GM21390 (cell line): ENCODE data around the gene CELF2.
A peak's percentile ranks its signal among the peaks of the same experiment; 100 is the strongest.
"Not testable (repeated sequence)": the region's sequence is repeated elsewhere in the genome, so short reads cannot be mapped to it uniquely, and the experiment has no call there.

Experiments used
- ATAC-seq: cut with Tn5 transposase; IDR thresholded peaks from one replicate; pipeline ENCODE4 v1.9.1; 2021; ENCODE audit not compliant: unreplicated experiment

The CELF2 gene

DNA sequence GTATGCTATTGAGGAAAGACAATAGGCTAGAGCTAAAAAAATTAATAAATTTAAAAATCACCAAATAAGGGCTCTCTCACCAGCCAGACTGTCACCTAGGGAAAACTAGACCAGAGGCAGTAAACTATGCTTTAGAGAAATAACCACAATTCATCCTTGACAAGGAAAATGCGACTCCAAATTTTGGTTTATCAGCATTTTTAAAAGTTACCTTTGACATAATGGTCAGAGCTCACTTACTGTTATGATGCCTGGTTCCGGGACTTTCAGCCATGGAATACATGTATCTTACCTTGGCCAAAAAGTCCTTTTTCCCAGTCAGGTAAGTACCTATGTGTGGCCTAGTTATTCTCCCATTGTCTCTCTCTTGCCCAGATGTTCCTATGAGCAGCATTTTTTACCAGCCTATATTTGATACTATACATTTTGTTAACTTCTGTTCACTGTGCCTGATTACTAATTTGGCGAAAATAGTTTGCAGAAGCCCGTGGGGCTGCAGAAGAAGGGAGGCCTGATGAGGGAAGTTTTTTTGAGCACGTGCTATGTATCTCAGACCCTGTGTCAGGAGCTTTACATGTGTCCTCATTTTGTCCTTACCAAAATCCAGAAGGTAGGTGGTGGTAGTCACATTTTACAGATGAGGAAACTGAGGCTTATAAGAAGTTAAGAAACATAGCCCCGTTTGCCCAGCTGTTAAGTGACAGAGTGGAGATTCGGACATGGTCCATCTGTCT, 149.7 kb downstream of the CELF2 start:
- ATAC-seq: no peak

- no peak for ATAC-seq
Observed at GRCh38 chr10:11168423-11169090, 150.9 kb downstream of the CELF2 start.

- no peak for ATAC-seq
Observed at GRCh38 chr10:11169976-11170375, 152.3 kb downstream of the CELF2 start.

- ATAC-seq: no peak
Observed at GRCh38 chr10:11170574-11170973, 152.9 kb downstream of the CELF2 start.

- peak; percentile 33 for ATAC-seq
Observed at GRCh38 chr10:11170993-11171851, 153.6 kb downstream of the CELF2 start.

DNA sequence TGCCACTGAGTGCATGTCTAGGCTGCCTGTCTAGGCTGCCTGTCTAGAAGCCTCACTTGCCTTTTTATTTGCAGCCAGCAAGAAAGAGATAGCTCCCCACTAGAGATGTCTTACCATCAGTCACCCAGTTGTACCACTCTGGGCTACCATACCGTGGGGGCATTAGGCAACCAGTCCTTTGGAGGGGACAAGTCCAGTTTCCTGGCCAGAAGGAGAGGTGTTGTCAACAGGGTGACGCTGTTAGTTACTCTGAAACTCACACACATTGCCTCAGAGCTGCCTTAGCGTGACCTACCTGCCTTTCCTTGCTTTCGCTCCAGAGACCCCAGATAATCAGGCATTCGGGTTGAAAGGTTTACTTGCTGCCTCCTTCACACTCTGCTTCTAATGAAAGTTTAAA, 155.4 kb downstream of the CELF2 start:
- ATAC-seq: no peak

- peak; percentile 36 for ATAC-seq
Observed at GRCh38 chr10:11175823-11176243, 158.2 kb downstream of the CELF2 start.

- no peak for ATAC-seq
Observed at GRCh38 chr10:11176746-11177145, 159.1 kb downstream of the CELF2 start.

- ATAC-seq: no peak
Observed at GRCh38 chr10:11177381-11177780, 159.7 kb downstream of the CELF2 start.

DNA sequence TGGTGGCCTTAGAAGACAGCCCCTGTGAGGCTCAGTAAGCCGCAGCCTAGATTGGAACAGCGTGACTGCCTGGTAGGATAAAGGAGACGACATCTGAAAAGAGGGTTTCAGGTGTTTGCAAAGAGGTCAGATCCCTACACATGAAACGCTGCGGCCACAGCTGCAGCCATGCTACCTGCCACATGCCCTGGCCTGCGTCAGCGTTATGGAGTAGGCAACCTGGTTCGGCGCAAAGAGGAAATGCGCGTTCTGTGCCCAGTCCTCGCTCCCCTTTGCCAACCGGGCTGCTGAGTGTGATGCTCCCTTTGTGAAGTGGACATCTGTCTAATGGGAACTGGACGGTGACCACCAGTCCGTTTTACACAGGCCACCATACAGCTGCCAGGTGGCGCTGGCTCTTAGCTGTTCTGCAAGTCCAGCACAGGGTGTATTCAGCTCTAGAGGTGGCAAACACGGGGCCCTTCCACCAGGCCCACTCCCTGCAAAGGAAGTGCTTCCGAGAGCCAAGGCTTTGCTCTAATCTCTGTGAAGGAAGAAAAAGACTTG, 160.3 kb downstream of the CELF2 start:
- no peak for ATAC-seq

GRCh38 chr10:11178606-11179515, 161.2 kb downstream of the CELF2 start:
- ATAC-seq: peak; percentile 85

- ATAC-seq: no peak
Observed at GRCh38 chr10:11179516-11180105, 161.9 kb downstream of the CELF2 start.

DNA sequence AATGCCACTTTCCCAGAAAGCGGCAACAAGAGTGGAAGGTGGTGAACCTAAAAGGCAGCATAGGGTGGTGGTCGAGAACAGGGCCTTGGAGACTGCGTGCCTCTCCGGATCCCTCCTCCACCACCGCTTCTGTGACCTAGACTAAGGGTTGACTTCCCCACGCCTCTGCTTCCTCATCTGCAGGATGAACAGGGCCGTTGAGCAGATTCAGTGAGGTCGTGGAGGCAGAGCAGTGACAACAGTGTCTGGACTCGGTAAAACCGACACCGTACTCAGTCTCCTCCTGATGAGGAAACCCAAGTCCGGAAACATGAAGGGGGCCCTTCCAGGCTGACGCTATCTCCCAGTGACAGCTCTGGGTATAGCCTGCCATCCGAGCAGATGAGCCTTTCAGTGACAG, 162.6 kb downstream of the CELF2 start:
- no peak for ATAC-seq

DNA sequence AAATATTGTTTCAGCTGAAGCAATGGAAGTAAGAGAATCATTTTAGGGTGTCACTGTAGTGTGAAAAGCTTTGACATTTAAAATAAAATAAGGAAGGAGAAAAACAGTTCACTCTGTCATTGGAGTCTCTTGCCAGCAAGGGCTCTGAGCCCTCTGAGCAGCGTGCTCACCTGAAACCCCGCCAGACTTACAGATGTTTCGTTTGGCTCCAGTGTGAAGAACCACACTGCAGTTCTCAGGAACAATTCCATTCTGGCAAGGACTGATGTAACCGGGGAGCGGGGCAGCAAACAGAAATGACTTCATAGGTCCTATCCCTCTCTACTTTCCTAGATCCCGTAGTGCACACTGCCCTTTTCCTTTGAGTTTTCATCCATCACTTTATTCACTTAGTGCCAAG, 164.3 kb downstream of the CELF2 start:
- ATAC-seq: no peak

DNA sequence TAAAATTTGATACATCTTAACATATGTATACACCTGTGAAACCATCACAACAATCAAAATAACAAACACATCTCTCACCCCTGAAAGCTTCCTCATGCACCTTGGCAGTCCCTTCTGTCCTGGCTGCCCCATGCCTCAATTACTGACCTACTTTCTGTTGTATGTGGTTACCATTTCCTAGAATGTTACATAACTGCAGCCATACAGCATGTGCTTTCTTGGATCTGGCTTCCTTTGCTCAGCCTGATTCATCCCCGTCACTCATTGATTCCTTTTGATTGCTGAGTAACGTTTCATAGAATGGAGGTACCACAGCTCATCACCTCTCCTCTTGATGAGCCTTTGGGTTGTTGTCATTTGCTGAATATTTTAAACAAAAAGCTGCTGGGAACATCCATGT, 165.3 kb downstream of the CELF2 start:
- no peak for ATAC-seq

GRCh38 chr10:11184093-11184492, 166.4 kb downstream of the CELF2 start:
- no peak for ATAC-seq

DNA sequence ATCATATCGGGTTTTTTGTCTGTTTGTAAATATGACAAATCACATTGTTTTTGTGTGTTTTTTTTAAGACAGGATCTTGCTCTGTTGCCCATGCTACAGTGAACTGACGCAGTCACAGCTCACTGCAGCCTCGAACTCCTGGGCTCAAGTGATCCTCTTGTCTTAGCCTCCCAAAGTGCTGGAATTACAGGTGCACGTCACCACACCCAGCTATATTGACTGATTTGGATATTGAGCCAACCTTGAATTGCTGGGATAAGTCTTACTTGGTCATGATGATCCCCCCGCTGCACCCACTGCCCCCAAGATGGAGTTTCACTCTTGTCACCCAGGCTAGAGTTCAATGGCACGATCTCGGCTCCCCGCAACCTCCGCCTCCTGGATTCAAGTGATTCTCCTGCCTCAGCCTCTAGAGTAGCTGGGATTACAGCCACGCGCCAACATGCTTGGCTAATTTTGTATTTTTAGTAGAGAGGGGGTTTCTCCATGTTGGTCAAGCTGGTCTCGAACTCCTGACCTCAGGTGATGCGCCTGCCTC, 167.5 kb downstream of the CELF2 start:
- not testable (repeated sequence) for ATAC-seq

GRCh38 chr10:11186374-11186773, 168.7 kb downstream of the CELF2 start:
- no peak for ATAC-seq

DNA sequence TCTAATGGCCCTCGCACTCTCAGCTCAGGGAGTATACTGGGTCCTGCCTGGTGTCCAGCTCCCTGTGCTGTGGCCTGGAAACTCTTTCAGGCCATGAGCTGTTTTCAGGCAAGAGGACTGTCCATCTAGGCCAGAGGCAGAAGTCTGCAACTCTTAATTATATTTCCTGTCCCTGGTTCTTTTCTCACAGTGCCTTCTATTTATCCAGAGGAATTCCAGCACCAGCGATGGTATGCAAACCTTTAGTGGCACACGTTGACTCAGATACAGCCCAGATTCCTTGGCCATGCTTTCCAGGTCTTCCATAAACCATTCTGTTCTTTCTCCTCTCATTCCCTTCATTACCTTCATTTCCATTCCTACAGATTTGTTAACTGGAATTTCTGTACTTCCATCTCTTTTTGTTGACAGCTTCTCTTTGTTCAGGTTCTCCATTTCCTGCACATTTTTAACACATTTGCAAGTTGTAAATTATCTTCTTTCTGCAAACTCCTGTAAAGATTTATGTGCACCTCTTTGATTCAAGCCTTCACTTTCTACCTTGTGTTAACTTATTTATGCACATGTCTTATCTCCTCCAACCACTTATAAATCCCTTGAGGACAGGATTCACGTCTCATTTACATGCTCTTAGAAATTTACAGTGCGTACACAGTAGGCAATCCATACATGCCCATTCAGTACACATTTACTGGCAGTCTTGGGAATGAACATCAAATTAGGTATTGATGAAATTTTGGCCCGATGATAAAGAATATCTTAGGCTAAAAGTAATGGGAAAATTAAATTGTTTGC, 172.1 kb downstream of the CELF2 start:
- ATAC-seq: no peak
